HEK293T (cell line): Measurements from ENCODE around the gene KYNU.
"Not testable (repeated sequence)": the region's sequence is repeated elsewhere in the genome, so short reads cannot be mapped to it uniquely, and the experiment has no call there.

Experiments
- BHLHE40 ChIP-seq: fragments of 450-650 bp; IDR thresholded peaks from 2 replicates; pipeline ENCODE4 v1.6.1; 2016; ENCODE audit warnings: mild to moderate bottlenecking, moderate library complexity, borderline replicate concordance
- CTBP1 ChIP-seq: fragments of 450-650 bp; IDR thresholded peaks from 2 replicates; pipeline ENCODE4 v1.6.1; 2016; ENCODE audit warnings: borderline replicate concordance
- FOXM1 ChIP-seq: fragments of 450-650 bp; IDR thresholded peaks from 2 replicates; pipeline ENCODE4 v1.6.1; 2017; ENCODE audit warnings: mild to moderate bottlenecking, borderline replicate concordance
- L3MBTL2 ChIP-seq: fragments of 450-650 bp; conservative IDR thresholded peaks from 2 replicates; pipeline ENCODE4 v1.6.1; 2016; ENCODE audit warnings: mild to moderate bottlenecking
- SP1 ChIP-seq: fragments of 450-650 bp; IDR thresholded peaks from 2 replicates; pipeline ENCODE4 v1.6.1; 2017
- SUZ12 ChIP-seq: fragments of 450-650 bp; IDR thresholded peaks from 2 replicates; pipeline ENCODE4 v1.6.1; 2016; ENCODE audit warnings: mild to moderate bottlenecking
- TARDBP ChIP-seq: fragments of 450-650 bp; IDR thresholded peaks from 2 replicates; pipeline ENCODE4 v1.6.1; 2016
- ZNF384 ChIP-seq: fragments of 450-650 bp; IDR thresholded peaks from 2 replicates; pipeline ENCODE4 v1.6.1; 2016

GRCh38 chr2:143074913-143075312 lies 197.4 kb downstream of the KYNU start:
- not testable (repeated sequence) for TF ChIP-seq SP1, ZNF384, SUZ12, BHLHE40, TARDBP, L3MBTL2, FOXM1, CTBP1
